ENCODE results near the gene LIPM.

DNA sequence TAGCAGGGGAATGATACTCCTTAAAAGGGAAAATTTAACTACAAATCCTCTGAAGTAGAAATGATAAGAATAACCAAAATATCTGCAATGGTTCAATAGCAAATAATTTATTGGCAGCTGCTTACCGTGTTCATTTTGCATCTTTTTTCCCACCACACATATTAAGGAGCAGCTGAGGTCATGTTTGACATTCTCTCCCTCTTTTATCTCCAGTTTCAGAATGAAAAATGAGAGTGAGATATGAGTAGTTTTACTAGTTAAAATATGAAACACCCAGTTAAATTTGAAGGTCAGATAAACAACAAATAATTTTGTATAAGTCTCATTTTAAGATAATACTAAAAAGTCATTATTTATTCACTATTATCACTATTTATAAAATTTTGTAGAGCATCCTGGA is 39.6 kb upstream of the LIPM start:
- TF ChIP-seq POLR2A (IDR thresholded peaks at IDR 0.05): no peak
- TF ChIP-seq POLR2AphosphoS5 (IDR thresholded peaks at IDR 0.05): no peak
